CD4-positive, alpha-beta T cell (primary cell): Measurements from ENCODE around the gene AKAP7. TPM values are rescaled to one million over a fixed set of nuclear protein-coding genes. Genes with fewer than 3 reads are reported as not detected.

Source experiments
- ATAC-seq: fragments of 200-7000 bp; cut with Tn5 transposase; one replicate; pipeline ENCODE4 v1.10.0; 2022; ENCODE audit warnings: mild to moderate bottlenecking; ENCODE audit not compliant: poor library complexity
- CTCF ChIA-PET: fragments of 350-600 bp; sonication (Branson Sonifier 250); formaldehyde crosslinking; loops from one replicate; lab custom pipeline; 2021; ENCODE audit warnings: antibody characterized with exemption, inconsistent platforms; lab: Charles Lee
- POLR2A ChIA-PET: fragments of 350-600 bp; sonication (Branson Sonifier 250); formaldehyde crosslinking; loops from one replicate; lab custom pipeline; 2021; ENCODE audit warnings: antibody characterized with exemption, inconsistent platforms; lab: Charles Lee
- DNase-seq, 14 experiments: peaks; one replicate each; pipeline ENCODE4 v3.0.0-alpha.2; 2013 to 2020; ENCODE audit warnings: mixed read lengths in 2 of 14
- H3K27ac ChIP-seq, 2 donors: one replicate each; pipeline versions ENCODE4 v1.5.1 to v1.7.0; 2013; ENCODE audit warnings: low read length in 2 of 2, low read depth in 1 of 2, mild to moderate bottlenecking in 1 of 2
- H3K27me3 ChIP-seq, 2 experiments: 1 replicate in 1 of 2; 2 replicates in 1 of 2; pipeline versions ENCODE4 v1.6.1 to v1.7.0; 2013; ENCODE audit warnings: low read length in 2 of 2, control low read depth in 1 of 2, mild to moderate bottlenecking in 1 of 2, moderate library complexity in 1 of 2; ENCODE audit not compliant: insufficient read depth in 2 of 2, control insufficient read depth in 1 of 2
- H3K36me3 ChIP-seq: one replicate; pipeline ENCODE4 v1.6.1; 2013; ENCODE audit warnings: low read length, control low read depth; ENCODE audit not compliant: insufficient read depth
- H3K4me1 ChIP-seq: one replicate; pipeline ENCODE4 v1.6.1; 2013; ENCODE audit warnings: low read length, control low read depth; ENCODE audit not compliant: insufficient read depth
- H3K4me3 ChIP-seq: one replicate; pipeline ENCODE4 v1.5.1; 2013; ENCODE audit warnings: mild to moderate bottlenecking, low read length, moderate library complexity
- H3K9me3 ChIP-seq, 2 experiments: 1 replicate in 1 of 2; 2 replicates in 1 of 2; pipeline versions ENCODE4 v1.6.1 to v1.7.0; 2013; ENCODE audit warnings: low read length in 2 of 2, mild to moderate bottlenecking in 2 of 2, control low read depth in 1 of 2, moderate library complexity in 1 of 2; ENCODE audit not compliant: control insufficient read depth in 1 of 2, insufficient read depth in 1 of 2
- H3K27ac Mint-ChIP-seq: one replicate; pipeline ENCODE4 v1.8.0; 2020; ENCODE audit warnings: mixed read lengths
- H3K27me3 Mint-ChIP-seq: one replicate; pipeline ENCODE4 v1.8.0; 2021; ENCODE audit warnings: mixed read lengths
- H3K36me3 Mint-ChIP-seq: one replicate; pipeline ENCODE4 v1.8.0; 2021; ENCODE audit warnings: low read depth, mixed read lengths
- H3K4me1 Mint-ChIP-seq: one replicate; pipeline ENCODE4 v1.8.0; 2021; ENCODE audit warnings: low read depth, mixed read lengths
- H3K4me3 Mint-ChIP-seq: one replicate; pipeline ENCODE4 v1.8.0; 2020; ENCODE audit warnings: mild to moderate bottlenecking, mixed read lengths
- H3K9me3 Mint-ChIP-seq: one replicate; pipeline ENCODE4 v1.8.0; 2020; ENCODE audit warnings: mixed read lengths
- CTCF ChIP-seq: fragments of 200-600 bp; IDR thresholded peaks from one replicate; pipeline ENCODE4 v1.8.0; 2022; ENCODE audit warnings: antibody characterized with exemption, mild to moderate bottlenecking
- intact Hi-C, 2 experiments: fragments of 100-400 bp; cut with DNase I in 1 of 2; cut with micrococcal nuclease in 1 of 2; formaldehyde crosslinking; loops; one replicate each; pipeline versions ENCODE4 v1.15.1 to v1.9.0; 2023 to 2025; cut with DNase I, micrococcal nuclease
- total RNA-seq, 174 experiments: library from RNA in 2 of 174; stranded (reverse) in 2 of 174; gene quantifications; one replicate each; pipeline ENCODE4 v1.2.3 and lab custom pipeline; 2021 to 2026

Gene AKAP7
- total RNA-seq, 2 experiments from 2014 or later = 9.1 to 12.2 TPM

DNA sequence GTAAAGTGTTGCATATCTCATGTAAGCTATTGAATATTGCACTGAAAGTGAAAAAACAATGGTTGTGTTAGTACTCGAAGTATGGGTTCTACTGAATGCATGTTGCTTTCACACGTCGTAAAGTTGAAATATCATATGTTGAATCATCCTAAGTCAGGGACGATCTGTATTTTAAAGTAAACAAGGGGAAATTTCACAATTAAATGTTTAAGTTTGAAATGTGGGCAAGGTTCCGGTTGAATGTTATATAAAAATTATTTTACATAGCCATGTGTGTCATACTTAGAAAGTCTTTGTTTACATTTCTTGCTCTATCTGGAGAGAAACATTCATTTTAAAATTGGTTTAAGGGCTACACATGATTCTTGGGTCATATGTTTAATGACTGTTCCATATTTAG is 76.8 kb downstream of the AKAP7 start:
- H3K27me3 Mint-ChIP-seq = no peaks in the 10 kb centered on the region
- Histone ChIP-seq H3K9me3 (no peaks in the 10 kb centered on the region), H3K4me3 (no peak overlapping the region), H3K27ac (no peak overlapping the region), H3K36me3 (peaks cover 4% of the 10 kb centered on the region), H3K27me3 (no peaks in the 10 kb centered on the region), H3K4me1 (peaks cover 15% of the 10 kb centered on the region)
- CTCF ChIA-PET = interaction anchor here (4.3 kb wide), 1 partner anchor 12 kb away, joined by 16 read pairs; no protein-coding TSS in a partner anchor
- no peak overlapping the region for H3K4me3 Mint-ChIP-seq
- TF ChIP-seq CTCF = no peak
- no peak overlapping the region for H3K27ac Mint-ChIP-seq
- intact Hi-C loops = loop anchor here in 1 of 2 experiments (2.0 kb wide), 1 partner anchor 13 kb away; no protein-coding TSS in a partner anchor
- H3K9me3 Mint-ChIP-seq = peaks cover 3% of the 10 kb centered on the region
- ATAC-seq (no peak), DNase-seq (no peak)
- peaks cover 47% of the 10 kb centered on the region for H3K36me3 Mint-ChIP-seq
- peaks cover 76% of the 10 kb centered on the region for H3K4me1 Mint-ChIP-seq
- POLR2A ChIA-PET = interaction anchor here (2.4 kb wide), 1 partner anchor 12 kb away, joined by 16 read pairs; no protein-coding TSS in a partner anchor

DNA sequence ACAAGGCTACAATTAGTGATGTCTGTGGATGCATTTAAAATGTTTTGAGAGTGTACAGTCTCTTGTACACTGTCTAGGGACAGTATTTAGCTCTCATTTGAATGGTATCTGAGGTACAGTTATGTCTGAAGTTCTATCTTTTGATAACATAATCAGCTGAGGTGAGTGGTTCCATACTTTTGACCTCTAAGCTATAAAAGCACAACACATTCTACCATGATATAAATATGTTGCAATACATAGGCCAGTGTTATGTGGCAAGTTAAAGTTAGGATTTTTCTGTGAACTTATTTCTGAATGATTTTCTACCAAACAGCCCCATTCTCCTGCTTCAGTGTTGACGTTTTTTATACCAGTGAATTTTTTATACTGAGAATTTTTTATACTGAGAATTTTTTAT is 77.6 kb downstream of the AKAP7 start:
- H3K4me3 ChIP-seq = no peak overlapping the region
- ATAC-seq = no peak
- H3K36me3 ChIP-seq = peaks cover 4% of the 10 kb centered on the region
- TF ChIP-seq CTCF = no peak
- H3K27ac ChIP-seq = no peak overlapping the region
- ChIA-PET CTCF (interaction anchor here (0.9 to 1.7 kb wide), 2 partner anchors 10 to 13 kb away, joined by 3 to 8 read pairs; no protein-coding TSS in a partner anchor), POLR2A (interaction anchor here (0.9 to 2.9 kb wide), 3 partner anchors 9 to 69 kb away, joined by 4 to 16 read pairs (median 15); no protein-coding TSS in a partner anchor)
- Mint-ChIP-seq H3K4me1 (peaks cover 70% of the 10 kb centered on the region), H3K27me3 (no peaks in the 10 kb centered on the region), H3K4me3 (no peak overlapping the region), H3K36me3 (peaks cover 42% of the 10 kb centered on the region), H3K27ac (peak overlapping the region; percentile 63), H3K9me3 (peaks cover 3% of the 10 kb centered on the region)
- DNase-seq = no peak
- intact Hi-C loops = loop anchor here in 1 of 2 experiments (2.0 kb wide), 1 partner anchor 14 kb away; no protein-coding TSS in a partner anchor
- no peaks in the 10 kb centered on the region for H3K27me3 ChIP-seq
- peaks cover 15% of the 10 kb centered on the region for H3K4me1 ChIP-seq
- H3K9me3 ChIP-seq = no peaks in the 10 kb centered on the region

DNA sequence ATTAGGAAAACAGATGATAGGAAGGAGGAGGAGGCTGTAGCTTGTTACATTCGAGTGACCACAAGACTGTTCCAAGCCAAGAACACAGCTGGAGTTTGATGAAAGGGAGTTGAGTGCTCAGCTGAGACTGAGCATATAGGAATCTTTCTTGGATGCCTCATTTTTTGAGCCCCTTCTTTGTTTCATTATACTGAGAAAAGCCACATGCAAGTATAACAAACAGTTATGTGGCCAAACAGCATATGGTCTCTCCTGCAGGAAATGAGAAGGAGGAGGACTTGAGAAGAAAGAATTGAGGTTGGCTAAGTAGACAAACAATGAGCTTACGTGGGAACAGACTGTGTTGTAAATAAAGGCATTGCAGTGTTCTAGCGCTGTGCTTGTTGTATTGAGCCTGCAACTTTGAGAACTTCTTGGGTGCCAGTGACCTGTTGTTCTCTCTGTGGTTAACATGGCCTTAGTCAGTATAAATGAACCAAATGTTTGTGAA is 78.3 kb downstream of the AKAP7 start:
- Mint-ChIP-seq H3K9me3 (peaks cover 3% of the 10 kb centered on the region), H3K4me3 (peak overlapping the region; percentile 52), H3K27ac (peak overlapping the region; percentile 63), H3K36me3 (peaks cover 40% of the 10 kb centered on the region), H3K27me3 (no peaks in the 10 kb centered on the region), H3K4me1 (peaks cover 64% of the 10 kb centered on the region)
- H3K9me3 ChIP-seq = no peaks in the 10 kb centered on the region
- ChIA-PET CTCF (interaction anchor here (0.9 to 1.7 kb wide), 2 partner anchors 11 to 14 kb away, joined by 3 to 8 read pairs; no protein-coding TSS in a partner anchor), POLR2A (interaction anchor here (0.9 to 2.9 kb wide), 4 partner anchors 9 to 68 kb away, joined by 3 to 16 read pairs (median 10); no protein-coding TSS in a partner anchor)
- ATAC-seq (no peak), DNase-seq (peak in 1 of 14 experiments; percentile 20)
- H3K27ac ChIP-seq = no peak overlapping the region
- peaks cover 15% of the 10 kb centered on the region for H3K4me1 ChIP-seq
- TF ChIP-seq CTCF = no peak
- peaks cover 4% of the 10 kb centered on the region for H3K36me3 ChIP-seq
- no peaks in the 10 kb centered on the region for H3K27me3 ChIP-seq
- no peak overlapping the region for H3K4me3 ChIP-seq
- intact Hi-C loops = loop anchor here in 1 of 2 experiments (2.0 kb wide), 1 partner anchor 15 kb away; no protein-coding TSS in a partner anchor
